Coronary artery (tissue), 2 donors: Measurements from ENCODE around the gene PAOX.

ENCODE experiments used
- DNase-seq: peaks from one replicate; pipeline ENCODE4 v3.0.0-alpha.2; 2017; ENCODE audit warnings: low spot score
- H3K27ac ChIP-seq, 2 donors: fragments of 200-600 bp; sonication (generic); one replicate each; pipeline ENCODE4 v1.5.1; 2016 to 2019
- H3K4me3 ChIP-seq: fragments of 200-600 bp; sonication (generic); 2 replicates; pipeline ENCODE4 v1.5.1; 2016; ENCODE audit warnings: mild to moderate bottlenecking, moderate library complexity
- CTCF ChIP-seq: fragments of 200-600 bp; sonication (generic); IDR thresholded peaks from one replicate; pipeline ENCODE4 v1.5.1; 2019; ENCODE audit warnings: antibody characterized with exemption

Gene PAOX

GRCh38 chr10:133379152-133379800, at the start of gene PAOX:
TSS of gene PAOX (plus strand) at chr10:133379262. CDS start at chr10:133379317, 55 bp downstream.
- DNase-seq = no peak
- Histone ChIP-seq H3K4me3 (peak within 1 kb of the TSS; percentile 99), H3K27ac (peak within 1 kb of the TSS; percentile 64 to 95)
- no peak for TF ChIP-seq CTCF

- no peak for DNase-seq
- peak overlapping the region; percentile 27 for H3K4me3 ChIP-seq
- no peak overlapping the region for H3K27ac ChIP-seq
- TF ChIP-seq CTCF = peak; percentile 92
Measured at GRCh38 chr10:133329491-133330202, 49.4 kb upstream of the PAOX start.

DNA sequence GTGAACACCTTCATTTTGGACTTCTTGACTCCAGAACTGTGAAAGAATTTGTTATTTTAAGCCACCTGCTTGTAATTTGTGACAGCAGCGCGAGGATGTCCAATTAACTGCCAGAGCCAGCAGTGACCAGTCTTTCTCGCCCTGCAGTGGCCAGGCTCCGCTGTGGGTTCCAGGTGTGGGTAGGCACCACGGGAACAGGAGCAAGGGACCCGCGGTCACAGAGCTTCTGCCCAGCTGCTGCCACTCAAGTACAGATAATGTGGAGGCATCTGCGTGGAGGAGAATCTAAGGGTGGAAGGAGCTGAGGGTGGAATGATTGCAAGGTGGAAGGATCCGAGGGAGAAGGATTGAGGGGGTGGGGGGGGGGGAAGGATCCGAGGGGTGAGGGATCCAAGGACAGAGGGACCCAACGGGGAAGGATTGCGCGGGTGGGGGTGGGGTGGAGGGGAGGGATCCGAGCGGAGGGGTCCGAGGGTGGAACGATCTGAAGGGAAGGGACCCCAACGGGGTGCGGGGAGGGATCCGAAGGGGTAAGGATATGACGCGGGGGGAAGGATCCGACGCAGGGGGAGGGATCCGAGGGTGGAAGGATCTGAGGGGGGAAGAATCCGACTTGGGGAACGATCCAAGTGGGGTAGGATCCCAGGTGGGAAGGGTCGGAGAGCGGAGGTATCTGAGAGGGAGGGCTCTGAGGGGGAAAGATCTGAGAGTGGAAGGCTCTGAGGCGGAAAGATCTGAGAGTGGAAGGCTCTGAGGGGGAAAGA, 45.9 kb upstream of the PAOX start:
- DNase-seq = no peak
- no peak for TF ChIP-seq CTCF
- no peak overlapping the region for H3K4me3 ChIP-seq
- H3K27ac ChIP-seq = no peak overlapping the region

- peak overlapping the region; percentile 69 for H3K4me3 ChIP-seq
- no peak for DNase-seq
- H3K27ac ChIP-seq = no peak overlapping the region
- no peak for TF ChIP-seq CTCF
Measured at GRCh38 chr10:133334503-133335245, 44.4 kb upstream of the PAOX start.

- H3K27ac ChIP-seq = no peak overlapping the region
- peak overlapping the region; percentile 69 for H3K4me3 ChIP-seq
- no peak for TF ChIP-seq CTCF
- no peak for DNase-seq
Measured at GRCh38 chr10:133335246-133336117, 43.6 kb upstream of the PAOX start.

- Histone ChIP-seq H3K27ac (no peak overlapping the region), H3K4me3 (peak overlapping the region; percentile 69)
- TF ChIP-seq CTCF = no peak
- no peak for DNase-seq
Measured at GRCh38 chr10:133336118-133336576, 42.9 kb upstream of the PAOX start.
